ENCODE data around the gene EVL. TPM values are rescaled to one million over a fixed set of nuclear protein-coding genes. Genes with fewer than 3 reads are reported as not detected.

Gene EVL
- polyA plus RNA-seq, 2 of the 4 experiments (the other 2 are of a cell fraction): 14.8 to 32.9 TPM

GRCh38 chr14:100100032-100100703 lies 34.9 kb downstream of the EVL start:
- ChIA-PET CTCF (interaction anchor here (0.7 to 10.3 kb wide), 7 partner anchors 8 to 118 kb away, joined by 3 to 104 read pairs (median 3); no protein-coding TSS in a partner anchor), POLR2A (no interaction called here)
- Histone ChIP-seq H3K27ac (no peak overlapping the region), H3K4me1 (peaks cover 33% of the 10 kb centered on the region), H3K9me3 (no peaks in the 10 kb centered on the region), H3K4me2 (no peak overlapping the region), H3K4me3 (no peak overlapping the region)
- TF ChIP-seq HOXB13 (CRISPR knock-in tag; IDR thresholded peaks at IDR 0.05; ENCODE audit: low read depth): no peak
- TF ChIP-seq PBX3 (IDR thresholded peaks at IDR 0.05): no peak
- TF ChIP-seq USF2 (IDR thresholded peaks at IDR 0.05): no peak
- TF ChIP-seq TP53 (CRISPR knock-in tag; IDR thresholded peaks at IDR 0.05): no peak
- no peak for TF ChIP-seq HOXB5 (CRISPR knock-in tag; IDR thresholded peaks at IDR 0.05)
- no peak for DNase-seq (ENCODE audit: low read depth in 1 of 2, low spot score in 1 of 2)
- 92% methylated on average over 14 of the region's 14 CpGs for WGBS (ENCODE audit: missing lambda C conversion rate)
- ATAC-seq: no peak
- no peak for FAIRE-seq

- ChIA-PET CTCF (interaction anchor here (0.6 to 10.1 kb wide), 8 partner anchors 10 to 120 kb away, joined by 3 to 173 read pairs (median 3); no protein-coding TSS in a partner anchor), POLR2A (no interaction called here)
- WGBS (ENCODE audit: missing lambda C conversion rate): 90% methylated on average over 8 of the region's 8 CpGs
- Histone ChIP-seq H3K9me3 (no peaks in the 10 kb centered on the region), H3K4me1 (peaks cover 21% of the 10 kb centered on the region), H3K4me2 (no peak overlapping the region), H3K27ac (no peak overlapping the region; a peak in 1 of 6 replicates), H3K4me3 (no peak overlapping the region)
- no peak for FAIRE-seq
- no peak for DNase-seq (ENCODE audit: low read depth in 1 of 2, low spot score in 1 of 2)
- TF ChIP-seq CBX2 (IDR thresholded peaks at IDR 0.05; ENCODE audit: borderline replicate concordance, low read depth) (no peak), MAFK (IDR thresholded peaks at IDR 0.05; ENCODE audit: partially characterized antibody) (peak; percentile 19)
- no peak for ATAC-seq
Observed at GRCh38 chr14:100102156-100102785, 37.0 kb downstream of the EVL start.

- H3K4me2 ChIP-seq: no peak overlapping the region
- peak overlapping the region in 1 of 2 experiments; percentile 43; a peak in 2 of 6 replicates for H3K27ac ChIP-seq
- H3K4me1 ChIP-seq: peaks cover 27% of the 10 kb centered on the region
- no peaks in the 10 kb centered on the region for H3K9me3 ChIP-seq
- ATAC-seq: no peak
- 76% methylated on average over 10 of the region's 10 CpGs for WGBS (ENCODE audit: missing lambda C conversion rate)
- no peak for FAIRE-seq
- ChIA-PET POLR2A (no interaction called here), CTCF (interaction anchor here (0.7 to 10.1 kb wide), 10 partner anchors 9 to 388 kb away, joined by 3 to 173 read pairs (median 3); no protein-coding TSS in a partner anchor)
- TF ChIP-seq POLR2A (IDR thresholded peaks at IDR 0.05; ENCODE audit: low read length) (no peak), HOXB5 (CRISPR knock-in tag; IDR thresholded peaks at IDR 0.05) (no peak)
- H3K4me3 ChIP-seq: no peak overlapping the region
- no peak for DNase-seq (ENCODE audit: low read depth in 1 of 2, low spot score in 1 of 2)
Observed at GRCh38 chr14:100103250-100104005, 38.2 kb downstream of the EVL start.

DNA sequence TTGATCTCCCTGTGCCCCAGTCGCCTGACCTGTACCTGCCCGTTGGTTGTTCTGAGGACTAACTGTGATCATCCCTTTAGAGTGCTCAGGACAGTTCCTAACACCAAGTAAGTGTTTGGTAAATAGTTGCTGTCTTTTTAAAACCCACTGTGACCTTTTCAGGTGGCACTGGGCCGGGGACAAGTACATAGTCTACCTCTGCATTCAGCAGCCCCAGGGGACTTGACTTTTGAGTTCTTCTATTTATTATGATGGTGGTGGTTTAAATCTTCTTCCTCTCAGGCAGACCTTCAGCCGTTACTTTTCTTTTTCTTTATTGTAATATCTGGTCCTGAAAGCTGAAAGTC lies 38.8 kb downstream of the EVL start:
- ChIA-PET CTCF (interaction anchor here (0.6 to 10.1 kb wide), 7 partner anchors 8 to 388 kb away, joined by 3 to 173 read pairs (median 4); no protein-coding TSS in a partner anchor), POLR2A (no interaction called here)
- Histone ChIP-seq H3K27ac (peak overlapping the region; percentile 33 to 41; a peak in 4 of 6 replicates), H3K4me1 (peaks cover 29% of the 10 kb centered on the region), H3K4me2 (peak overlapping the region; percentile 48), H3K4me3 (no peak overlapping the region), H3K9me3 (no peaks in the 10 kb centered on the region)
- ATAC-seq (no peak), FAIRE-seq (no peak), DNase-seq (ENCODE audit: low read depth in 1 of 2, low spot score in 1 of 2) (no peak)
- TF ChIP-seq CHD4 (IDR thresholded peaks at IDR 0.05; ENCODE audit: borderline replicate concordance) (no peak), KDM5A (IDR thresholded peaks at IDR 0.05) (no peak), MAX (IDR thresholded peaks at IDR 0.05) (no peak), MYC (IDR thresholded peaks at IDR 0.05; ENCODE audit: borderline replicate concordance, low read length) (no peak), EP300 (IDR thresholded peaks at IDR 0.05) (no peak), TP53 (CRISPR knock-in tag; IDR thresholded peaks at IDR 0.05) (no peak), PBX3 (IDR thresholded peaks at IDR 0.05) (no peak), ESRRA (IDR thresholded peaks at IDR 0.05; ENCODE audit: borderline replicate concordance, low read length) (no peak)
- 86% methylated on average over 4 of the region's 4 CpGs for WGBS (ENCODE audit: missing lambda C conversion rate)
